Tibial nerve (tissue), 3 donors: ENCODE results near the gene MGAT3.

ENCODE experiments used
- CTCF ChIP-seq, 5 experiments: fragments of 200-600 bp in 3 of 5; fragments of 450-650 bp in 2 of 5; sonication (generic) in 3 of 5; IDR thresholded peaks; one replicate each; pipeline ENCODE4 v1.5.1; 2016 to 2019; ENCODE audit warnings: antibody characterized with exemption in 5 of 5, mild to moderate bottlenecking in 3 of 5, moderate library complexity in 2 of 5
- POLR2A ChIP-seq, 2 donors: fragments of 450-650 bp; IDR thresholded peaks; one replicate each; pipeline ENCODE4 v1.6.1; 2017; ENCODE audit warnings: antibody characterized with exemption in 2 of 2, mild to moderate bottlenecking in 2 of 2, moderate library complexity in 2 of 2

DNA sequence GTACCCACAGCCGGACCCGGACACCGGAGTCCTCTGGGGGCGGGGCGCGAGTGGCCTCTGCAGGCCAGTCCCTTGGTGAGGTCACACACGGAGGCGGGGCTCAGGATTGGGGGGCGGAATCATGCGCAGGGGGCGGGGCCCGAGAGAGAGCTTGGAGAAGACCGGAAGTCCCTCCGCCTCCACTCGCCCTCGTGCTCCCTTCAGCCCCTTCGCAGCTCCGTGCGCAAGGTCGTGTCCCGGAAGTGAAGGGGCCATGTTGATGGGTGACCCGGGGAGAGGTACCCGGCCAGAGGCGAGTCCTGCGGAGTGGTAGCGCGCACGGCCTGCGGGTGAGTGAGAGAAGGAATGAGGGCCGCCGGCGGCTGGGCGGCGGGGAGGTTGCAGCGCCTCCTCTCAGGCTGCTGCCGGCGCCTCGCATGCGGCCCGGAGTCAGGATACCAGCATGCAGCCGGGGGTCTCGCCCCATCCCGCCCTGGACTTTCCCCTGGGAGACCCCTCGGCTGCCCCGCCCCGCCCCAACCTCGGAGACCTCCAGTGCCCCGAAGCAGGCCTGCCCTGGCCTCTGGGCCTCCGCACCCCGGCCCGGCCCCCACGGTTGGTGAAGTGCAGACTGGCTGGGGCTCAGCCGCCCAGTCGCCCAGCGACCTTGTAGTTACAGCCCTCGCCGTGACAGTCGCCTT is 45.4 kb downstream of the MGAT3 start, which contains the start of gene MIEF1:
- TF ChIP-seq CTCF (IDR thresholded peaks at IDR 0.05) (peak in 1 of 5 experiments; percentile 30), POLR2A (IDR thresholded peaks at IDR 0.05) (no peak)
